H9 (cell line): Measurements from ENCODE around the gene LRIT1. TPM values are rescaled to one million over a fixed set of nuclear protein-coding genes. Genes with fewer than 3 reads are reported as not detected.

Experiments used
- DNase-seq: peaks from one replicate; pipeline ENCODE4 v3.0.0-alpha.2; 2017
- H2AFZ ChIP-seq: one replicate; pipeline ENCODE4 v1.6.1; 2013; ENCODE audit warnings: mild to moderate bottlenecking, low read length, control low read depth, moderate library complexity
- H2AK5ac ChIP-seq: 2 replicates; pipeline ENCODE4 v1.6.1; 2013; ENCODE audit warnings: low read length, control low read depth, mixed read lengths; ENCODE audit not compliant: insufficient read length
- H2BK120ac ChIP-seq: one replicate; pipeline ENCODE4 v1.6.1; 2013; ENCODE audit warnings: low read depth, mild to moderate bottlenecking, low read length, control low read depth, inconsistent platforms; ENCODE audit not compliant: poor library complexity, severe bottlenecking
- H2BK12ac ChIP-seq: 2 replicates; pipeline ENCODE4 v1.6.1; 2013; ENCODE audit warnings: low read length, control low read depth, mixed read lengths, low read depth; ENCODE audit not compliant: insufficient read length
- H2BK15ac ChIP-seq: 2 replicates; pipeline ENCODE4 v1.6.1; 2013; ENCODE audit warnings: low read depth, low read length, control low read depth
- H2BK20ac ChIP-seq: one replicate; pipeline ENCODE4 v1.6.1; 2013; ENCODE audit warnings: low read depth, mild to moderate bottlenecking, low read length, control low read depth, inconsistent platforms; ENCODE audit not compliant: poor library complexity, severe bottlenecking
- H2BK5ac ChIP-seq: 2 replicates; pipeline ENCODE4 v1.6.1; 2013; ENCODE audit warnings: low read length, control low read depth, mixed read lengths; ENCODE audit not compliant: insufficient read length
- H3K14ac ChIP-seq: 2 replicates; pipeline ENCODE4 v1.6.1; 2013; ENCODE audit warnings: low read length, control low read depth; ENCODE audit not compliant: insufficient read depth
- H3K18ac ChIP-seq: 2 replicates; pipeline ENCODE4 v1.6.1; 2013; ENCODE audit warnings: low read depth, mild to moderate bottlenecking, mixed read lengths, low read length, control low read depth; ENCODE audit not compliant: insufficient read length
- H3K23ac ChIP-seq: 2 replicates; pipeline ENCODE4 v1.6.1; 2013; ENCODE audit warnings: low read length, control low read depth, mixed read lengths, low read depth; ENCODE audit not compliant: insufficient read length
- H3K23me2 ChIP-seq: 2 replicates; pipeline ENCODE4 v1.6.1; 2013; ENCODE audit warnings: low read depth, mild to moderate bottlenecking, mixed read lengths, low read length, control low read depth; ENCODE audit not compliant: insufficient read length, poor library complexity, severe bottlenecking
- H3K27ac ChIP-seq: 2 replicates; pipeline ENCODE4 v1.5.1; 2013; ENCODE audit warnings: low read length, control low read depth, mixed read lengths, low read depth; ENCODE audit not compliant: insufficient read length
- H3K27me3 ChIP-seq: 2 replicates; pipeline ENCODE4 v1.6.1; 2013; ENCODE audit warnings: low read length, control low read depth, inconsistent platforms; ENCODE audit not compliant: insufficient read depth
- H3K4ac ChIP-seq: 2 replicates; pipeline ENCODE4 v1.6.1; 2013; ENCODE audit warnings: low read depth, mild to moderate bottlenecking, control low read depth, inconsistent platforms, low read length, moderate library complexity
- H3K4me1 ChIP-seq: 2 replicates; pipeline ENCODE4 v1.6.1; 2013; ENCODE audit warnings: low read length, control low read depth, inconsistent platforms; ENCODE audit not compliant: insufficient read depth
- H3K4me2 ChIP-seq: 2 replicates; pipeline ENCODE4 v1.6.1; 2013; ENCODE audit warnings: low read length, control low read depth, mixed read lengths; ENCODE audit not compliant: insufficient read length, insufficient read depth
- H3K56ac ChIP-seq: 2 replicates; pipeline ENCODE4 v1.6.1; 2013; ENCODE audit warnings: low read depth, mild to moderate bottlenecking, mixed read lengths, low read length, control low read depth; ENCODE audit not compliant: insufficient read length
- H3K79me1 ChIP-seq: 2 replicates; pipeline ENCODE4 v1.6.1; 2013; ENCODE audit warnings: low read depth, mild to moderate bottlenecking, moderate library complexity, low read length, control low read depth, inconsistent platforms; ENCODE audit not compliant: insufficient read depth, poor library complexity, severe bottlenecking
- H3K79me2 ChIP-seq: 2 replicates; pipeline ENCODE4 v1.6.1; 2013; ENCODE audit warnings: low read length, control low read depth, inconsistent platforms; ENCODE audit not compliant: insufficient read depth
- H3K9ac ChIP-seq: 2 replicates; pipeline ENCODE4 v1.6.1; 2013; ENCODE audit warnings: low read length, control low read depth, mixed read lengths; ENCODE audit not compliant: insufficient read length; ENCODE audit errors: extremely low read depth
- H3K9me3 ChIP-seq: one replicate; pipeline ENCODE4 v1.6.1; 2013; ENCODE audit warnings: low read depth, low read length, inconsistent platforms; ENCODE audit not compliant: control insufficient read depth
- H3T11ph ChIP-seq: one replicate; pipeline ENCODE4 v1.6.1; 2013; ENCODE audit warnings: mild to moderate bottlenecking, low read length, control low read depth, inconsistent platforms
- H4K20me1 ChIP-seq: one replicate; pipeline ENCODE4 v1.6.1; 2013; ENCODE audit not compliant: control insufficient read depth, insufficient read length, insufficient read depth
- H4K5ac ChIP-seq: 2 replicates; pipeline ENCODE4 v1.6.1; 2013; ENCODE audit warnings: low read depth, mild to moderate bottlenecking, mixed read lengths, low read length, control low read depth; ENCODE audit not compliant: insufficient read length
- H4K8ac ChIP-seq: replicated peaks from 2 replicates; pipeline ENCODE4 v1.6.1; 2013; ENCODE audit warnings: low read length, control low read depth, mixed read lengths, low read depth; ENCODE audit not compliant: insufficient read length
- H4K91ac ChIP-seq: 2 replicates; pipeline ENCODE4 v1.6.1; 2013; ENCODE audit warnings: low read depth, mild to moderate bottlenecking, moderate library complexity, mixed read lengths, low read length, control low read depth; ENCODE audit not compliant: insufficient read length
- H3K27ac Mint-ChIP-seq, 3 experiments: 2 replicates in 2 of 3; 3 replicates in 1 of 3; pipeline ENCODE4 v1.8.0; 2020 to 2021; ENCODE audit warnings: mixed read lengths in 3 of 3, mild to moderate bottlenecking in 1 of 3, moderate library complexity in 1 of 3
- H3K27me3 Mint-ChIP-seq: 2 replicates; pipeline ENCODE4 v1.8.0; 2021; ENCODE audit warnings: low read depth, mild to moderate bottlenecking, moderate library complexity, mixed read lengths
- H3K36me3 Mint-ChIP-seq, 3 experiments: 2 replicates in 2 of 3; 3 replicates in 1 of 3; pipeline ENCODE4 v1.8.0; 2020 to 2021; ENCODE audit warnings: low read depth in 3 of 3, mixed read lengths in 3 of 3; ENCODE audit not compliant: insufficient read depth in 1 of 3
- H3K4me1 Mint-ChIP-seq, 2 experiments: 2 replicates each; pipeline ENCODE4 v1.8.0; 2020; ENCODE audit warnings: mixed read lengths in 2 of 2
- H3K4me3 Mint-ChIP-seq, 2 experiments: 2 replicates in 1 of 2; 3 replicates in 1 of 2; pipeline ENCODE4 v1.8.0; 2020 to 2021; ENCODE audit warnings: mild to moderate bottlenecking in 2 of 2, mixed read lengths in 2 of 2, moderate library complexity in 1 of 2
- H3K9me3 Mint-ChIP-seq, 2 experiments: 2 replicates in 1 of 2; 3 replicates in 1 of 2; pipeline ENCODE4 v1.8.0; 2020; ENCODE audit warnings: mild to moderate bottlenecking in 2 of 2, mixed read lengths in 2 of 2, moderate library complexity in 1 of 2
- CTCF ChIP-seq: fragments of 200-600 bp; sonication (generic); conservative IDR thresholded peaks from 3 replicates; pipeline ENCODE4 v1.8.0; 2021; ENCODE audit warnings: antibody characterized with exemption, mild to moderate bottlenecking
- WGBS: extraction: QIAGEN DNeasy Blood & Tissue Kit; methylation state at CpG from one replicate; pipeline ENCODE4 v1.1.7; 2013; ENCODE audit warnings: missing lambda C conversion rate, low lambda C conversion rate, mixed read lengths; ENCODE audit not compliant: insufficient read length; ENCODE audit errors: extremely low coverage; 5-methylcytosine and 5-hydroxymethylcytosine counted together
- total RNA-seq: library from RNA; stranded (reverse); gene quantifications from 2 replicates; pipeline ENCODE4 v1.2.1, GENCODE V29; 2021

The LRIT1 gene
- total RNA-seq, 1 experiment from 2014 or later: not detected

- H2AFZ ChIP-seq: no peak overlapping the region
- H3K56ac ChIP-seq: no peak overlapping the region
- H3K79me1 ChIP-seq: no peaks in the 10 kb centered on the region
- H2BK120ac ChIP-seq: no peak overlapping the region
- no peak overlapping the region for H4K5ac ChIP-seq
- no peaks in the 10 kb centered on the region for H3K4me1 ChIP-seq
- H2BK15ac ChIP-seq: no peak overlapping the region
- Mint-ChIP-seq H3K4me1 (peaks cover 0 to 6% of the 10 kb centered on the region in 2 experiments; a peak in 3 of 4 replicates), H3K27ac (peak overlapping the region in 1 of 3 experiments; percentile 79; a peak in 1 of 7 replicates), H3K9me3 (no peaks in the 10 kb centered on the region), H3K27me3 (peaks cover 3% of the 10 kb centered on the region; the same call in 1 of the 2 replicates), H3K4me3 (no peak overlapping the region), H3K36me3 (no peaks in the 10 kb centered on the region; a peak in 1 of 7 replicates)
- no peak overlapping the region for H2BK5ac ChIP-seq
- no peak overlapping the region for H2AK5ac ChIP-seq
- no peak overlapping the region for H3K9ac ChIP-seq
- no peaks in the 10 kb centered on the region for H3K23me2 ChIP-seq
- no peak overlapping the region for H3K4me2 ChIP-seq
- DNase-seq: peak; percentile 72
- H3K4ac ChIP-seq: no peak overlapping the region
- H4K8ac ChIP-seq: no peak overlapping the region
- peak; percentile 79 for TF ChIP-seq CTCF
- H3T11ph ChIP-seq: no peak overlapping the region
- H3K23ac ChIP-seq: no peak overlapping the region
- H3K27me3 ChIP-seq: no peaks in the 10 kb centered on the region
- H3K79me2 ChIP-seq: no peaks in the 10 kb centered on the region
- no peaks in the 10 kb centered on the region for H3K9me3 ChIP-seq
- no peak overlapping the region for H3K27ac ChIP-seq
- no peaks in the 10 kb centered on the region for H4K20me1 ChIP-seq
- no peak overlapping the region for H4K91ac ChIP-seq
- no peak overlapping the region for H2BK12ac ChIP-seq
- no peak overlapping the region for H3K18ac ChIP-seq
- WGBS: no CpG with 5 or more reads among the region's 12 CpGs
- H2BK20ac ChIP-seq: no peak overlapping the region
- no peak overlapping the region for H3K14ac ChIP-seq
Measured at GRCh38 chr10:84214612-84215235, 26.6 kb downstream of the LRIT1 start.
